ENCODE results near the gene CDR2.

Gene CDR2

GRCh38 chr16:22397931-22398330 is 23.5 kb upstream of the CDR2 start:
- Histone ChIP-seq H3K9me3 (ENCODE audit: low read length) (no peaks in the 10 kb centered on the region), H3K4me1 (ENCODE audit: insufficient read depth, low read length) (no peaks in the 10 kb centered on the region), H3K27ac (ENCODE audit: low read depth, low read length) (no peak overlapping the region), H3K4me3 (ENCODE audit: low read depth in 1 of 2, low read length in 2 of 2) (no peak overlapping the region), H3K27me3 (ENCODE audit: control insufficient read depth in 1 of 2, insufficient read depth in 2 of 2, low read length in 2 of 2) (no peaks in the 10 kb centered on the region), H3K9ac (ENCODE audit: low read length) (no peak overlapping the region), H3K36me3 (ENCODE audit: insufficient read depth, low read length) (no peaks in the 10 kb centered on the region)

GRCh38 chr16:22397464-22397863 is 23.0 kb upstream of the CDR2 start:
- no peak overlapping the region for H3K27ac ChIP-seq (ENCODE audit: low read depth, low read length)
- H3K27me3 ChIP-seq (ENCODE audit: control insufficient read depth in 1 of 2, insufficient read depth in 2 of 2, low read length in 2 of 2): no peaks in the 10 kb centered on the region
- H3K36me3 ChIP-seq (ENCODE audit: insufficient read depth, low read length): no peaks in the 10 kb centered on the region
- H3K9ac ChIP-seq (ENCODE audit: low read length): no peak overlapping the region
- H3K4me1 ChIP-seq (ENCODE audit: insufficient read depth, low read length): no peaks in the 10 kb centered on the region
- H3K4me3 ChIP-seq (ENCODE audit: low read depth in 1 of 2, low read length in 2 of 2): no peak overlapping the region
- no peaks in the 10 kb centered on the region for H3K9me3 ChIP-seq (ENCODE audit: low read length)

- Histone ChIP-seq H3K4me1 (ENCODE audit: insufficient read depth, low read length) (no peaks in the 10 kb centered on the region), H3K4me3 (ENCODE audit: low read depth in 1 of 2, low read length in 2 of 2) (no peak overlapping the region)
These were observed 21.5 kb upstream of the CDR2 start for GRCh38 chr16:22395960-22396359.

GRCh38 chr16:22394121-22394520 is 19.7 kb upstream of the CDR2 start:
- no peak overlapping the region for H3K27ac ChIP-seq (ENCODE audit: low read depth, low read length)
- no peaks in the 10 kb centered on the region for H3K9me3 ChIP-seq (ENCODE audit: low read length)
- no peaks in the 10 kb centered on the region for H3K27me3 ChIP-seq (ENCODE audit: control insufficient read depth in 1 of 2, insufficient read depth in 2 of 2, low read length in 2 of 2)
- no peak overlapping the region for H3K9ac ChIP-seq (ENCODE audit: low read length)
- no peaks in the 10 kb centered on the region for H3K4me1 ChIP-seq (ENCODE audit: insufficient read depth, low read length)
- H3K36me3 ChIP-seq (ENCODE audit: insufficient read depth, low read length): no peaks in the 10 kb centered on the region
- no peak overlapping the region for H3K4me3 ChIP-seq (ENCODE audit: low read depth in 1 of 2, low read length in 2 of 2)

More at GRCh38 chr16:22395960-22396359, 21.5 kb upstream of the CDR2 start:
- Histone ChIP-seq H3K9ac (ENCODE audit: low read length) (no peak overlapping the region), H3K9me3 (ENCODE audit: low read length) (no peaks in the 10 kb centered on the region), H3K36me3 (ENCODE audit: insufficient read depth, low read length) (no peaks in the 10 kb centered on the region), H3K27ac (ENCODE audit: low read depth, low read length) (no peak overlapping the region), H3K27me3 (ENCODE audit: control insufficient read depth in 1 of 2, insufficient read depth in 2 of 2, low read length in 2 of 2) (no peaks in the 10 kb centered on the region)

GRCh38 chr16:22388101-22388644 is 13.8 kb upstream of the CDR2 start:
- H3K4me3 ChIP-seq (ENCODE audit: low read depth in 1 of 2, low read length in 2 of 2): no peak overlapping the region
- H3K9ac ChIP-seq (ENCODE audit: low read length): no peak overlapping the region
- H3K4me1 ChIP-seq (ENCODE audit: insufficient read depth, low read length): no peaks in the 10 kb centered on the region
- H3K27ac ChIP-seq (ENCODE audit: low read depth, low read length): no peak overlapping the region
- no peaks in the 10 kb centered on the region for H3K9me3 ChIP-seq (ENCODE audit: low read length)
- no peaks in the 10 kb centered on the region for H3K27me3 ChIP-seq (ENCODE audit: control insufficient read depth in 1 of 2, insufficient read depth in 2 of 2, low read length in 2 of 2)
- H3K36me3 ChIP-seq (ENCODE audit: insufficient read depth, low read length): no peaks in the 10 kb centered on the region

GRCh38 chr16:22386976-22387375 is 12.6 kb upstream of the CDR2 start:
- no peak overlapping the region for H3K27ac ChIP-seq (ENCODE audit: low read depth, low read length)
- no peaks in the 10 kb centered on the region for H3K27me3 ChIP-seq (ENCODE audit: control insufficient read depth in 1 of 2, insufficient read depth in 2 of 2, low read length in 2 of 2)

GRCh38 chr16:22385196-22385595 is 10.8 kb upstream of the CDR2 start:
- no peak overlapping the region for H3K27ac ChIP-seq (ENCODE audit: low read depth, low read length)
- H3K36me3 ChIP-seq (ENCODE audit: insufficient read depth, low read length): no peaks in the 10 kb centered on the region
- no peak overlapping the region for H3K9ac ChIP-seq (ENCODE audit: low read length)
- no peaks in the 10 kb centered on the region for H3K4me1 ChIP-seq (ENCODE audit: insufficient read depth, low read length)
- H3K4me3 ChIP-seq (ENCODE audit: low read depth in 1 of 2, low read length in 2 of 2): no peak overlapping the region
- no peaks in the 10 kb centered on the region for H3K9me3 ChIP-seq (ENCODE audit: low read length)
- H3K27me3 ChIP-seq (ENCODE audit: control insufficient read depth in 1 of 2, insufficient read depth in 2 of 2, low read length in 2 of 2): no peaks in the 10 kb centered on the region

More at GRCh38 chr16:22386976-22387375, 12.6 kb upstream of the CDR2 start:
- no peaks in the 10 kb centered on the region for H3K4me1 ChIP-seq (ENCODE audit: insufficient read depth, low read length)
- H3K9ac ChIP-seq (ENCODE audit: low read length): no peak overlapping the region
- H3K36me3 ChIP-seq (ENCODE audit: insufficient read depth, low read length): no peaks in the 10 kb centered on the region
- H3K4me3 ChIP-seq (ENCODE audit: low read depth in 1 of 2, low read length in 2 of 2): no peak overlapping the region
- H3K9me3 ChIP-seq (ENCODE audit: low read length): no peaks in the 10 kb centered on the region

- no peaks in the 10 kb centered on the region for H3K27me3 ChIP-seq (ENCODE audit: control insufficient read depth in 1 of 2, insufficient read depth in 2 of 2, low read length in 2 of 2)
- H3K36me3 ChIP-seq (ENCODE audit: insufficient read depth, low read length): no peaks in the 10 kb centered on the region
- no peaks in the 10 kb centered on the region for H3K4me1 ChIP-seq (ENCODE audit: insufficient read depth, low read length)
- no peak overlapping the region for H3K9ac ChIP-seq (ENCODE audit: low read length)
- no peak overlapping the region for H3K4me3 ChIP-seq (ENCODE audit: low read depth in 1 of 2, low read length in 2 of 2)
- no peak overlapping the region for H3K27ac ChIP-seq (ENCODE audit: low read depth, low read length)
- H3K9me3 ChIP-seq (ENCODE audit: low read length): no peaks in the 10 kb centered on the region
These were observed 9.4 kb upstream of the CDR2 start for GRCh38 chr16:22383827-22384226.

GRCh38 chr16:22381392-22381791 is 7.0 kb upstream of the CDR2 start:
- Histone ChIP-seq H3K9me3 (ENCODE audit: low read length) (no peaks in the 10 kb centered on the region), H3K9ac (ENCODE audit: low read length) (no peak overlapping the region), H3K27ac (ENCODE audit: low read depth, low read length) (no peak overlapping the region), H3K4me1 (ENCODE audit: insufficient read depth, low read length) (no peaks in the 10 kb centered on the region), H3K27me3 (ENCODE audit: control insufficient read depth in 1 of 2, insufficient read depth in 2 of 2, low read length in 2 of 2) (no peaks in the 10 kb centered on the region), H3K36me3 (ENCODE audit: insufficient read depth, low read length) (no peaks in the 10 kb centered on the region), H3K4me3 (ENCODE audit: low read depth in 1 of 2, low read length in 2 of 2) (no peak overlapping the region)

- Histone ChIP-seq H3K9me3 (ENCODE audit: low read length) (no peaks in the 10 kb centered on the region), H3K4me1 (ENCODE audit: insufficient read depth, low read length) (no peaks in the 10 kb centered on the region), H3K36me3 (ENCODE audit: insufficient read depth, low read length) (no peaks in the 10 kb centered on the region), H3K4me3 (ENCODE audit: low read depth in 1 of 2, low read length in 2 of 2) (no peak overlapping the region), H3K27me3 (ENCODE audit: control insufficient read depth in 1 of 2, insufficient read depth in 2 of 2, low read length in 2 of 2) (no peaks in the 10 kb centered on the region), H3K9ac (ENCODE audit: low read length) (no peak overlapping the region), H3K27ac (ENCODE audit: low read depth, low read length) (no peak overlapping the region)
These were observed 6.1 kb upstream of the CDR2 start for GRCh38 chr16:22380529-22380928.

GRCh38 chr16:22379656-22380055 is 5.2 kb upstream of the CDR2 start:
- H3K9me3 ChIP-seq (ENCODE audit: low read length): no peaks in the 10 kb centered on the region
- H3K27ac ChIP-seq (ENCODE audit: low read depth, low read length): no peak overlapping the region
- H3K27me3 ChIP-seq (ENCODE audit: control insufficient read depth in 1 of 2, insufficient read depth in 2 of 2, low read length in 2 of 2): no peaks in the 10 kb centered on the region
- H3K4me3 ChIP-seq (ENCODE audit: low read depth in 1 of 2, low read length in 2 of 2): no peak overlapping the region
- H3K4me1 ChIP-seq (ENCODE audit: insufficient read depth, low read length): peaks cover 6% of the 10 kb centered on the region
- H3K36me3 ChIP-seq (ENCODE audit: insufficient read depth, low read length): no peaks in the 10 kb centered on the region
- no peak overlapping the region for H3K9ac ChIP-seq (ENCODE audit: low read length)

- no peaks in the 10 kb centered on the region for H3K9me3 ChIP-seq (ENCODE audit: low read length)
- no peak overlapping the region for H3K4me3 ChIP-seq (ENCODE audit: low read depth in 1 of 2, low read length in 2 of 2)
- H3K36me3 ChIP-seq (ENCODE audit: insufficient read depth, low read length): no peaks in the 10 kb centered on the region
- H3K27me3 ChIP-seq (ENCODE audit: control insufficient read depth in 1 of 2, insufficient read depth in 2 of 2, low read length in 2 of 2): no peaks in the 10 kb centered on the region
- peaks cover 30% of the 10 kb centered on the region for H3K4me1 ChIP-seq (ENCODE audit: insufficient read depth, low read length)
- no peak overlapping the region for H3K9ac ChIP-seq (ENCODE audit: low read length)
- no peak overlapping the region for H3K27ac ChIP-seq (ENCODE audit: low read depth, low read length)
These were observed 1.7 kb upstream of the CDR2 start for GRCh38 chr16:22375963-22376640.
